Breast epithelium (tissue), 4 donors: ENCODE results near the gene CALCOCO2. TPM values are rescaled to one million over a fixed set of nuclear protein-coding genes. Genes with fewer than 3 reads are reported as not detected.

Experiments used
- DNase-seq, 2 donors: peaks; one replicate each; pipeline ENCODE4 v3.0.0-alpha.2; 2019; ENCODE audit warnings: low spot score in 2 of 2
- H3K27ac ChIP-seq, 2 donors: fragments of 200-600 bp; sonication (generic) in 1 of 2; one replicate each; pipeline ENCODE4 v1.5.1; 2016 to 2019; ENCODE audit warnings: mild to moderate bottlenecking in 1 of 2
- H3K27me3 ChIP-seq, 2 donors: fragments of 200-600 bp; sonication (generic) in 1 of 2; one replicate each; pipeline versions ENCODE4 v1.5.1 to v1.6.0; 2017 to 2019; ENCODE audit warnings: control low read depth in 1 of 2, mild to moderate bottlenecking in 1 of 2
- H3K36me3 ChIP-seq: fragments of 200-600 bp; one replicate; pipeline ENCODE4 v1.5.1; 2019
- H3K4me1 ChIP-seq, 2 donors: fragments of 200-600 bp; sonication (generic); one replicate each; pipeline ENCODE4 v1.5.1; 2016 to 2019; ENCODE audit warnings: control low read depth in 1 of 2
- H3K4me3 ChIP-seq, 3 donors: fragments of 200-600 bp; sonication (generic); 1 replicate in 2 of 3; 2 replicates in 1 of 3; pipeline ENCODE4 v1.5.1; 2016 to 2019; ENCODE audit warnings: mild to moderate bottlenecking in 3 of 3, moderate library complexity in 2 of 3
- H3K9me3 ChIP-seq, 2 donors: fragments of 200-600 bp; sonication (generic) in 1 of 2; one replicate each; pipeline ENCODE4 v1.5.1; 2016 to 2019; ENCODE audit warnings: control low read depth in 1 of 2
- POLR2A ChIP-seq: fragments of 450-650 bp; IDR thresholded peaks from one replicate; pipeline ENCODE4 v1.6.1; 2016; ENCODE audit warnings: antibody characterized with exemption, mild to moderate bottlenecking, moderate library complexity
- POLR2AphosphoS5 ChIP-seq, 3 donors: sonication (generic); formaldehyde crosslinking; IDR thresholded peaks; one replicate each; pipeline ENCODE4 v1.6.1; 2017; ENCODE audit warnings: antibody characterized with exemption in 3 of 3
- intact Hi-C: fragments of 100-400 bp; cut with DNase I; formaldehyde crosslinking; loops from one replicate; pipeline ENCODE4 v1.15.1; 2023; ENCODE audit warnings: low total_unique reads
- total RNA-seq, 3 donors: library from RNA; depleted of rRNA; stranded (reverse); fragments of >200 nt; gene quantifications; one replicate each; pipeline ENCODE4 v1.1.0, GENCODE V29; 2016
- TF ChIP-seq, protein P1 (sequence below), 3 donors: fragments of 450-650 bp; IDR thresholded peaks; one replicate each; pipeline ENCODE4 v1.5.1; 2016 to 2017; ENCODE audit warnings: antibody characterized with exemption in 3 of 3, mild to moderate bottlenecking in 3 of 3, moderate library complexity in 3 of 3

The CALCOCO2 gene
- total RNA-seq, 3 donors from 2014 or later, result 134 to 262 (median 146) TPM

DNA sequence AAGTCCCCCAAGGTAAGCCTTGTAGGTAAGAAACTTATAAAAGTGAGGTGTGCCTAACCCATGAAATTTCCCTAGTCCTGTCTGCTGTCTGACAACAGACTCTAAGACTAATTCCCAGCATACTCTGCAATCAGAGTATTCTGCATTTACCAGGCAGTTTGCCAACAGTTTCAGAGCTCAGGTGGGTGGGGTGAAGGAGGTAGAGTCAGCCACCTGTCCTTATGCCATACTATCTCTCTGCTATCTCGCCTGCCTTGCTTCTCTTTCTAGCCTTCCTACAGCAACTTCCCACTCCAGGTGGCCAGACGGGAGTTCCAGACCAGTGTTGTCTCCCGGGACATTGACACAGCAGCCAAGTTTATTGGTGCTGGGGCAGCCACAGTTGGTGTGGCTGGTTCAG is 64.1 kb downstream of the CALCOCO2 start:
- DNase-seq, result no peak
- H3K9me3 ChIP-seq, result no peaks in the 10 kb centered on the region
- no peak overlapping the region for H3K4me3 ChIP-seq
- no peaks in the 10 kb centered on the region for H3K27me3 ChIP-seq
- H3K27ac ChIP-seq, result no peak overlapping the region
- intact Hi-C loops, result no loop called here
- peaks cover 0 to 10% of the 10 kb centered on the region in 2 donors for H3K4me1 ChIP-seq
- peaks cover 5% of the 10 kb centered on the region for H3K36me3 ChIP-seq
- TF ChIP-seq, protein P1, sequence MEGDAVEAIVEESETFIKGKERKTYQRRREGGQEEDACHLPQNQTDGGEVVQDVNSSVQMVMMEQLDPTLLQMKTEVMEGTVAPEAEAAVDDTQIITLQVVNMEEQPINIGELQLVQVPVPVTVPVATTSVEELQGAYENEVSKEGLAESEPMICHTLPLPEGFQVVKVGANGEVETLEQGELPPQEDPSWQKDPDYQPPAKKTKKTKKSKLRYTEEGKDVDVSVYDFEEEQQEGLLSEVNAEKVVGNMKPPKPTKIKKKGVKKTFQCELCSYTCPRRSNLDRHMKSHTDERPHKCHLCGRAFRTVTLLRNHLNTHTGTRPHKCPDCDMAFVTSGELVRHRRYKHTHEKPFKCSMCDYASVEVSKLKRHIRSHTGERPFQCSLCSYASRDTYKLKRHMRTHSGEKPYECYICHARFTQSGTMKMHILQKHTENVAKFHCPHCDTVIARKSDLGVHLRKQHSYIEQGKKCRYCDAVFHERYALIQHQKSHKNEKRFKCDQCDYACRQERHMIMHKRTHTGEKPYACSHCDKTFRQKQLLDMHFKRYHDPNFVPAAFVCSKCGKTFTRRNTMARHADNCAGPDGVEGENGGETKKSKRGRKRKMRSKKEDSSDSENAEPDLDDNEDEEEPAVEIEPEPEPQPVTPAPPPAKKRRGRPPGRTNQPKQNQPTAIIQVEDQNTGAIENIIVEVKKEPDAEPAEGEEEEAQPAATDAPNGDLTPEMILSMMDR (IDR thresholded peaks at IDR 0.05), result no peak
- TF ChIP-seq POLR2AphosphoS5 (IDR thresholded peaks at IDR 0.05) (no peak), POLR2A (no peak)

DNA sequence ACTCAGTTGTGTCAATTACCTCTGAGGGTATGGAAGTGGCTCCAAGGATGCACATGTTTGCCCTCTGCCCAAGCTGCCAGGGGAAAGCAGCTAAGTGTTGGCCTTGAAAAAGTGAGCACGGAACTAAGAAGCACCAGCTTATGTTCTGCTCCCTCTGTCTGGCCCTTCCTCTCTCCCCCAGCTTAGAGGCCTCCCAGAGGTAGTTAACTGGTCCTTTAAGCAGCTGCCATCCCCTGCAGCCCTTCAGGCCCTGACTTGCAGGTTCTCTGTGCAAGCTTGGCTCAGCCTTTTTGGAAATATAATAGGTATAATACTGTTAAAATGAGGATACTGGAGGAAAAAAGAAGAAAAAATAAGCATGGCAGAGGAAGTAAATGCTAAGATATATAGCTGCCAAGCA is 70.4 kb downstream of the CALCOCO2 start:
- H3K36me3 ChIP-seq, result peaks cover 4% of the 10 kb centered on the region
- no peaks in the 10 kb centered on the region for H3K27me3 ChIP-seq
- H3K4me1 ChIP-seq, result no peaks in the 10 kb centered on the region
- DNase-seq, result no peak
- TF ChIP-seq, protein P1 (IDR thresholded peaks at IDR 0.05), result no peak
- TF ChIP-seq POLR2A, result no peak
- TF ChIP-seq POLR2AphosphoS5 (IDR thresholded peaks at IDR 0.05), result no peak
- no peak overlapping the region for H3K27ac ChIP-seq
- no peaks in the 10 kb centered on the region for H3K9me3 ChIP-seq
- no peak overlapping the region for H3K4me3 ChIP-seq
- intact Hi-C loops, result no loop called here

DNA sequence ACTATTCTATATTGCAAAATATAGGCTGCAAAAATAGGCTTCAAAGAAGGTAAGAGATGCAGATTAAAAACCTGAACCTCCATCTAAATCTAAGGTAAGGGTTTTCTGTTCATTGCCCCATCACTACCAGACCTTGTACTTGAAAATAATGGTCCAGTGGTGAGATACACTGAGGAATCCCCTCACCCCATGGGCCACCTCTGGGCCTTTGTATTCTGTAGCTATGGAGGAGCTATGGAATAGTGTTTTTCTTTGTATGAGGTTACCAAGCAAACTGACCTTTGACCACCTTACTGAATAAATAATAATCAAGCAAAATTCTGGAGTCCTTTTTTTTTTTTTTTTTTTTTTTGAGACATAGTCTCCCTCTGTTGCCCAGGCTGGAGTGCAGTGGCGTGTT is 72.6 kb downstream of the CALCOCO2 start:
- no peaks in the 10 kb centered on the region for H3K27me3 ChIP-seq
- no peak for DNase-seq
- intact Hi-C loops, result no loop called here

DNA sequence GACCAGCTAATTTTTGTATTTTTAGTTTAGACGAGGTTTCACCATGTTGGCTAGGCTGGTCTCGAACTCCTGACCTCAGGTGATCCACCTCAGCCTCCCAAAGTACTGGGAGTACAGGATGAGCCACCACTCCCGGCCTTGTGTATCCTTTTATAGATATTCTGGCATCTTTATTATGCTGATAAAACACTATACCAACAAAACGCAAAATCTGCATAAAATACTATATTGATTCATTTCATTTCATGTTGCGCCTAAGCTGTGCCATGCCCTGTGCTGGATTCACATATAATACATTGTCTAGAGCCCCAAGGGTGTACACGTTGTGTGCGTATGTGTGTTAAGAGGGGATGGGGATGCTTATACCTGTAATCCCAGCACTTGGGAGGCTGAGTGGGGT is 73.6 kb downstream of the CALCOCO2 start:
- Histone ChIP-seq H3K4me1 (peaks cover 0 to 3% of the 10 kb centered on the region in 2 donors), H3K27ac (no peak overlapping the region), H3K36me3 (no peaks in the 10 kb centered on the region), H3K4me3 (no peak overlapping the region), H3K9me3 (no peaks in the 10 kb centered on the region), H3K27me3 (no peaks in the 10 kb centered on the region)
- TF ChIP-seq POLR2A, result no peak
- TF ChIP-seq, protein P1 (IDR thresholded peaks at IDR 0.05), result no peak
- no peak for TF ChIP-seq POLR2AphosphoS5 (IDR thresholded peaks at IDR 0.05)
- intact Hi-C loops, result no loop called here
- DNase-seq, result no peak

More for the DNA sequence above, 72.6 kb downstream of the CALCOCO2 start:
- H3K9me3 ChIP-seq, result no peaks in the 10 kb centered on the region
- H3K4me3 ChIP-seq, result no peak overlapping the region
- H3K27ac ChIP-seq, result no peak overlapping the region
- H3K36me3 ChIP-seq, result no peaks in the 10 kb centered on the region
- TF ChIP-seq, protein P1 (IDR thresholded peaks at IDR 0.05), result no peak
- TF ChIP-seq POLR2AphosphoS5 (IDR thresholded peaks at IDR 0.05) (no peak), POLR2A (no peak)
- no peaks in the 10 kb centered on the region for H3K4me1 ChIP-seq

DNA sequence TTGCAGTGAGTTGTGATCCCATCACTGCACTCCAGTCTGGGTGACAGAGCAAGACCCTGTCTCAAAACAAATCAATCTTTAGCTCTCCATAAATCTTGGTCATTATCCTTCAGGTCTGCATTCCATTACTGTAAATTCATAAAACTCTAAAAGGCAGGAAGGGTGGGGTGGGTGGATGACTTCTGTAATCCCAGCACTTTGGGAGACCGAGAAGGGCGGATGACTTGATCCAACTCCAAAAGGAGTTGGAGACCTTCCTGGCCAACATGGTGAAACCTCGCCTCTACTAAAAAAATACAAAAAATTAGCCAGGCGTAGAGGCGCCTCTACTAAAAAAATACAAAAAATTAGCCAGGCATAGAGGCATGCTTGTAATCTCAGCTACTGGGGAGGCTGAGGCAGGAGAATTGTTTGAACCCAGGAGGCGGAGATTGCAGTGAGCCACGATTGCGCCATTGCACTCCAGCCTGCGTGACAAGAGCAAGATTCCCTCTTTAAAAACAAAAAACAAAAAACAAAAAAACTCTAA is 75.2 kb downstream of the CALCOCO2 start:
- no peak for DNase-seq
- no peak overlapping the region for H3K27ac ChIP-seq
- intact Hi-C loops, result no loop called here

More for the DNA sequence above, 75.2 kb downstream of the CALCOCO2 start:
- Histone ChIP-seq H3K9me3 (no peaks in the 10 kb centered on the region), H3K4me1 (peaks cover 0 to 11% of the 10 kb centered on the region in 2 donors), H3K27me3 (no peaks in the 10 kb centered on the region), H3K36me3 (no peaks in the 10 kb centered on the region), H3K4me3 (no peak overlapping the region)
- no peak for TF ChIP-seq POLR2A
- no peak for TF ChIP-seq POLR2AphosphoS5 (IDR thresholded peaks at IDR 0.05)
- TF ChIP-seq, protein P1 (IDR thresholded peaks at IDR 0.05), result no peak
